ENCODE results near the gene LMNTD1.
"Not testable (repeated sequence)": the region's sequence is repeated elsewhere in the genome, so short reads cannot be mapped to it uniquely, and the experiment has no call there.

LMNTD1 gene

DNA sequence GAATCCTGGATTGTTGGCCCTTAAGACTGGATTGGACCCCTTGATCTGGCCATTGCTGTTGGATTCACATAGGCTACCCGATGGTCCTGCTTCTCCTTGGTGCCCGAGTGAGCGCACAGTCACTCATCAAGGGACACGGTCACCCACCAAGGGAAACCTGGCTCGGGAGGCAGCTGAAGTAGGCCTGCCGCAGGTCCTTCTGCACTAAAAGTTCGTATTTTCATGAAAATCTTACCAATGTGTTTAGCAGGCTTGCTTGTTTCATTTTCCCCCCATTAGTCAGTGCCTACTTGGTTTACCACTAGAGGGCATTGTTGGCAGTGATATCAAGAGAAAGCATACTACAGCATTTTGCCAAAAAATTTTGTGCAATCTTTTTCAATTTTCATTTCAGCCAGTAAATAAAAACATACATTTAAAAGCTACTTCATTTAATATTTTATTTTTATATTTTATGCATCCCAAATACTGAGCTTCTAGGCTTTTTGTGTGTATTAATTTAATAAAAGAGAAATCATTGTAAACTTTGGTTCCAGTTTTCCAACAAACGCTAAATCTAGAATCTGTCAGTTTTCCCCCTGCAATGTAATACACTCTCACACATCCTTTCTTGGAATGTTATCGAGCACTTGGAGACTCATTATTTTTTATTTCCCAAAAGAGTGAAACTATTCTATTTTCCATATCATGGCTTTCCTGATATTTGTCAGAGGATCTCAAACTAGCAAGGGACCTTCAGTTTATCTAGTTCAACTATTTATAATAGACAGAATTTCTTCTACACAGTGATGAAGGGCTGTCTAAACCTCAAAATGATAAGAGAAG is 116.7 kb downstream of the LMNTD1 start:
- peak; percentile 92 for DNase-seq (ENCODE audit: low read depth in 2 of 2)
- peak overlapping the region; percentile 2 to 50 for H3K4me3 ChIP-seq (replicated peaks in 1 of 2; ENCODE audit: low read depth in 2 of 2, low read length in 2 of 2)
- peak; percentile 84 for TF ChIP-seq CTCF (IDR thresholded peaks at IDR 0.05; ENCODE audit: low read depth, low read length)

DNA sequence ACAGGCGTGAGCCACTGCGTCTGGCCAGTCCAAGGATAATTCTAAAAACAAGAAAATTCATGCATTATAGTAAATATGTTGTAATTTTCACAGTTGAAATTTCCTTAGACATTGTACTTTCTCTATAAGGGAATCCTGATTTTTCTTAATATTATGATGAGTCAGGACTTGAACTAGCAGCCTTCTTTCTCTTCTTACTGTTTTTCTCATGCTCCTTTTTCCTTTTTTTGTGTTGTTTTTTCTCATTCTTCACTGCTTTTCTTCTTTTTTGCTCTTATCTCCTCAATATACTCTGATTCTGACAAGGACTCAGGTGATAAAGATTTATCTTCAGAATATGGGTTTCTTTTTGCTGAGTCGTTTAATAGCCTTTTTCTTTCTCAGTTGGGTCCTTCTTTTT is 117.7 kb downstream of the LMNTD1 start:
- no peak for TF ChIP-seq CTCF (IDR thresholded peaks at IDR 0.05; ENCODE audit: low read depth, low read length)
- no peak for DNase-seq (ENCODE audit: low read depth in 2 of 2)
- H3K4me3 ChIP-seq (replicated peaks in 1 of 2; ENCODE audit: low read depth in 2 of 2, low read length in 2 of 2): no peak overlapping the region

DNA sequence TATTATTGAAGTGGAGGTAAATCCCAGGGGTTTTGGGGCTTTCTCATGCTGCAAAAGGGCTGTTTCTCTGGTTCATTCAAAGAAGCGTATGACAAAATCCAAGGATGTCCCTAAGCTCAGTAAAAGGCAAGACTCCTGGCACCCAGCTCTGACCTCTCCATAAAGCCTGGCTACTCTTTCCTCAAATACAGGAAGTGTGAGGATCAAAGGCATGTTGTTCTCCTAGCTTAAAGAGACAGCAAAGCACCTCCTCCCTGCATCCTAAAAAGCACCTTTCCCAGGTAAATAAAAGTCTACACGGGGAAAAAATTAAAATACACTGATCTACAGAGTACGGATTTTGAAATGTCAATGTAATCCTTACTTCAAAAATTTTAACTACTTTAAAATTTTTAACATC is 118.6 kb downstream of the LMNTD1 start:
- TF ChIP-seq CTCF (IDR thresholded peaks at IDR 0.05; ENCODE audit: low read depth, low read length): no peak
- DNase-seq (ENCODE audit: low read depth in 2 of 2): no peak
- H3K4me3 ChIP-seq (replicated peaks in 1 of 2; ENCODE audit: low read depth in 2 of 2, low read length in 2 of 2): no peak overlapping the region

GRCh38 chr12:25433581-25434325 is 119.3 kb downstream of the LMNTD1 start:
- peak in 1 of 2 donors; percentile 22 for DNase-seq (ENCODE audit: low read depth in 2 of 2)
- TF ChIP-seq CTCF (IDR thresholded peaks at IDR 0.05; ENCODE audit: low read depth, low read length): no peak

DNA sequence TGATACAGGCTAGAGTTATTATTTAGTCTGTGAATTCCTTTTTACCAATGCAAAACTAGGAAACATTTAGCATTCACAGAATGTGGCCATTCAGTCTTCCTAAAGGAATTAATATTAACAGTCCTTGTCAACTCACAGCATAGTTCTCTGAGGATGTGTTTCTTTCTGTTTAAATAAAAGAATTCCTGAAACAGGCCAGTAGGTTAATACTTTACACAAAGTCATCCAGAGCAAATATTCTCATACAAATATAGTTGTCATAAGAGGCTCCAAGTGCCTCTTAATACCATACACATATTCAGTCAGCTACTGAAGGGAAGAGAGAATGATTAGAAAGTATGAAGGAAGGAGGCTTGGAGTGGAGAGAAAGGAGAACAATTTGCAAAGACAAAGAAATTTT is 120.1 kb downstream of the LMNTD1 start:
- DNase-seq (ENCODE audit: low read depth in 2 of 2): no peak
- no peak overlapping the region for H3K4me3 ChIP-seq (replicated peaks in 1 of 2; ENCODE audit: low read depth in 2 of 2, low read length in 2 of 2)
- TF ChIP-seq CTCF (IDR thresholded peaks at IDR 0.05; ENCODE audit: low read depth, low read length): no peak

More at GRCh38 chr12:25433581-25434325, 119.3 kb downstream of the LMNTD1 start:
- no peak overlapping the region for H3K4me3 ChIP-seq (replicated peaks in 1 of 2; ENCODE audit: low read depth in 2 of 2, low read length in 2 of 2)

GRCh38 chr12:25427337-25428249 is 125.5 kb downstream of the LMNTD1 start:
- no peak for TF ChIP-seq CTCF (IDR thresholded peaks at IDR 0.05; ENCODE audit: low read depth, low read length)
- DNase-seq (ENCODE audit: low read depth in 2 of 2): peak in 1 of 2 donors; percentile 45
- no peak overlapping the region for H3K4me3 ChIP-seq (replicated peaks in 1 of 2; ENCODE audit: low read depth in 2 of 2, low read length in 2 of 2)

- not testable (repeated sequence) for DNase-seq (ENCODE audit: low read depth in 2 of 2); H3K4me3 ChIP-seq (replicated peaks in 1 of 2; ENCODE audit: low read depth in 2 of 2, low read length in 2 of 2)
These were observed 126.3 kb downstream of the LMNTD1 start for GRCh38 chr12:25426821-25427220.
